Peyer's patch (tissue), 4 donors: Measurements from ENCODE around the gene SUCNR1. TPM values are rescaled to one million over a fixed set of nuclear protein-coding genes. Genes with fewer than 3 reads are reported as not detected.

Experiments
- DNase-seq, 3 donors: peaks; one replicate each; pipeline ENCODE4 v3.0.0-alpha.2; 2017 to 2019
- H3K27ac ChIP-seq, 4 donors: fragments of 200-600 bp; sonication (generic); one replicate each; pipeline ENCODE4 v1.5.1; 2016 to 2019
- H3K27me3 ChIP-seq, 2 donors: fragments of 200-600 bp; sonication (generic); one replicate each; pipeline ENCODE4 v1.5.1; 2019
- H3K36me3 ChIP-seq, 3 donors: fragments of 200-600 bp; sonication (generic); one replicate each; pipeline ENCODE4 v1.5.1; 2016 to 2019
- H3K4me1 ChIP-seq, 4 donors: fragments of 200-600 bp; sonication (generic); one replicate each; pipeline ENCODE4 v1.5.1; 2016 to 2019
- H3K4me3 ChIP-seq, 4 donors: fragments of 200-600 bp; sonication (generic); 1 replicate in 3 of 4; 2 replicates in 1 of 4; pipeline ENCODE4 v1.5.1; 2016 to 2019; ENCODE audit warnings: mild to moderate bottlenecking in 1 of 4
- H3K9me3 ChIP-seq, 4 donors: fragments of 200-600 bp; sonication (generic); one replicate each; pipeline ENCODE4 v1.5.1; 2016 to 2019; ENCODE audit warnings: mild to moderate bottlenecking in 1 of 4
- CTCF ChIP-seq, 6 experiments: fragments of 450-650 bp in 4 of 6; fragments of 200-600 bp in 2 of 6; sonication (generic) in 1 of 6; IDR thresholded peaks; one replicate each; pipeline ENCODE4 v1.5.1; 2017 to 2019; ENCODE audit warnings: antibody characterized with exemption in 6 of 6, mild to moderate bottlenecking in 3 of 6, moderate library complexity in 1 of 6
- POLR2A ChIP-seq, 2 donors: fragments of 450-650 bp; IDR thresholded peaks; one replicate each; pipeline ENCODE4 v1.5.1; 2017; ENCODE audit warnings: antibody characterized with exemption in 2 of 2, mild to moderate bottlenecking in 2 of 2, moderate library complexity in 2 of 2
- total RNA-seq, 4 donors: library from RNA; depleted of rRNA; stranded (reverse); fragments of >200 nt; gene quantifications; one replicate each; pipeline ENCODE4 v1.1.0, GENCODE V29; 2016

Gene SUCNR1
- total RNA-seq, 4 donors from 2014 or later, result 0.35 to 1.3 (median 0.57) TPM; not detected in 1

- Histone ChIP-seq H3K9me3 (no peaks in the 10 kb centered on the region), H3K4me3 (no peak overlapping the region), H3K27ac (no peak overlapping the region), H3K36me3 (no peaks in the 10 kb centered on the region), H3K4me1 (no peaks in the 10 kb centered on the region), H3K27me3 (no peaks in the 10 kb centered on the region)
- DNase-seq, result no peak
- no peak for TF ChIP-seq POLR2A (IDR thresholded peaks at IDR 0.05)
- TF ChIP-seq CTCF (IDR thresholded peaks at IDR 0.05), result no peak
Measured at GRCh38 chr3:151856118-151856517, 17.3 kb upstream of the SUCNR1 start.

GRCh38 chr3:151856641-151857040 is 16.8 kb upstream of the SUCNR1 start:
- DNase-seq, result no peak
- no peaks in the 10 kb centered on the region for H3K4me1 ChIP-seq
- H3K9me3 ChIP-seq, result no peaks in the 10 kb centered on the region
- H3K36me3 ChIP-seq, result no peaks in the 10 kb centered on the region
- H3K4me3 ChIP-seq, result no peak overlapping the region
- TF ChIP-seq POLR2A (IDR thresholded peaks at IDR 0.05), result no peak
- no peak for TF ChIP-seq CTCF (IDR thresholded peaks at IDR 0.05)
- H3K27me3 ChIP-seq, result no peaks in the 10 kb centered on the region
- H3K27ac ChIP-seq, result no peak overlapping the region

GRCh38 chr3:151859233-151859673 is 14.2 kb upstream of the SUCNR1 start:
- Histone ChIP-seq H3K4me1 (no peaks in the 10 kb centered on the region), H3K36me3 (no peaks in the 10 kb centered on the region), H3K4me3 (no peak overlapping the region), H3K27ac (no peak overlapping the region), H3K9me3 (no peaks in the 10 kb centered on the region), H3K27me3 (no peaks in the 10 kb centered on the region)
- TF ChIP-seq CTCF (IDR thresholded peaks at IDR 0.05) (no peak), POLR2A (IDR thresholded peaks at IDR 0.05) (no peak)
- DNase-seq, result no peak

GRCh38 chr3:151859905-151860304 is 13.5 kb upstream of the SUCNR1 start:
- no peaks in the 10 kb centered on the region for H3K27me3 ChIP-seq
- no peak for DNase-seq

GRCh38 chr3:151863611-151864010 is 9.8 kb upstream of the SUCNR1 start:
- H3K27ac ChIP-seq, result no peak overlapping the region
- no peaks in the 10 kb centered on the region for H3K36me3 ChIP-seq
- no peaks in the 10 kb centered on the region for H3K9me3 ChIP-seq
- H3K27me3 ChIP-seq, result no peaks in the 10 kb centered on the region
- no peak for DNase-seq
- H3K4me3 ChIP-seq, result no peak overlapping the region
- TF ChIP-seq CTCF (IDR thresholded peaks at IDR 0.05) (no peak), POLR2A (IDR thresholded peaks at IDR 0.05) (no peak)
- no peaks in the 10 kb centered on the region for H3K4me1 ChIP-seq

More at GRCh38 chr3:151859905-151860304, 13.5 kb upstream of the SUCNR1 start:
- Histone ChIP-seq H3K36me3 (no peaks in the 10 kb centered on the region), H3K9me3 (no peaks in the 10 kb centered on the region), H3K27ac (no peak overlapping the region), H3K4me3 (no peak overlapping the region), H3K4me1 (no peaks in the 10 kb centered on the region)
- TF ChIP-seq POLR2A (IDR thresholded peaks at IDR 0.05) (no peak), CTCF (IDR thresholded peaks at IDR 0.05) (no peak)
